Skin of body (tissue), 2 donors: ENCODE measurements around the gene MRPL28. TPM values are rescaled to one million over a fixed set of nuclear protein-coding genes. Genes with fewer than 3 reads are reported as not detected.
"Not testable (repeated sequence)": the region's sequence is repeated elsewhere in the genome, so short reads cannot be mapped to it uniquely, and the experiment has no call there.

Experiments used
- DNase-seq: peaks from one replicate; lab custom pipeline; 2025; lab: John Stamatoyannopoulos, UW
- total RNA-seq: library from RNA; depleted of rRNA; stranded (reverse); fragments of >200 nt; gene quantifications from one replicate; pipeline ENCODE4 v1.2.3, GENCODE V29; 2014

MRPL28 gene
- total RNA-seq, 1 donor from 2014 or later, result 20.9 TPM

DNA sequence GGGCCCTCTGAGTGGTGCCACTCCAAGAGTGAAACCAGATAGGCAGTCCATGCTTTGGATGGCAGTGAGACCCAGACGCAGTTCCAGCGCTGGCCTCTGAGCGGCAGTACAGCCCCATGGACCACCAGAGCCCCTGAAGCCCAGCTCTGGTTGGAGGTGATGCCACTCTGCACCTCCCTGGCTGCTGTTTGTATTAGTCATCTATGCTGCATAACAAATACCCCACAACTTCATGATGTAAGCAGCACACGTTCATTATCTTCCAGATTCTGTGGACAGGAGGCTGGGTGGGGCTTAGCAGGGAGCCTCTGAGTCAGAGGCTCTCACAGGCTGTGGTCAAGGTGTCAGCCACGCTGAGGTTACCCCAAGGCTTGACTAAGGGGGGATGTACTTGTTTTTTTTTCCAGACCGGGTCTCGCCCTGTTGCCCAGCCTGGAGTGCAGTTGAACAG lies 21.6 kb upstream of the MRPL28 start:
- no peak for DNase-seq

DNA sequence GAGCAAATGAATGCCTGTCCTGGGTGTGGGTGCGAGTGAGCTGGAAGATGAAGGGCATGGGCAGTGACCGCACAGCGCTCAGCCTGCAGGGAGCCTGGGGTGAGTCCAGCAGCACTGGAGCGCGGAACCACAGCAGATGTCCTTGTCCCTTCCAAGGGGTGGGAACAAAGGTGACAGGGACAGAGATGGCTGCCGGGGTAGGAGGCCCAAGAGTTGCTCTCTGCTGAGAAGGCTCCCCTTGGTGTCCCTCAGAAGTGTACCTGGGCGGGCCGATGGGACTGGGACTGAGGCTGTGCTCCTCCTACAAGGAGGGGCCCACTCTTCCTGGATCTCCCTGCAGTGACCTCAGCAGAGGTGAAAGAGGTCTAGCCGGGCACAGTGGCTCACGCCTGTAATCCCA lies 19.0 kb upstream of the MRPL28 start:
- DNase-seq, result no peak

DNA sequence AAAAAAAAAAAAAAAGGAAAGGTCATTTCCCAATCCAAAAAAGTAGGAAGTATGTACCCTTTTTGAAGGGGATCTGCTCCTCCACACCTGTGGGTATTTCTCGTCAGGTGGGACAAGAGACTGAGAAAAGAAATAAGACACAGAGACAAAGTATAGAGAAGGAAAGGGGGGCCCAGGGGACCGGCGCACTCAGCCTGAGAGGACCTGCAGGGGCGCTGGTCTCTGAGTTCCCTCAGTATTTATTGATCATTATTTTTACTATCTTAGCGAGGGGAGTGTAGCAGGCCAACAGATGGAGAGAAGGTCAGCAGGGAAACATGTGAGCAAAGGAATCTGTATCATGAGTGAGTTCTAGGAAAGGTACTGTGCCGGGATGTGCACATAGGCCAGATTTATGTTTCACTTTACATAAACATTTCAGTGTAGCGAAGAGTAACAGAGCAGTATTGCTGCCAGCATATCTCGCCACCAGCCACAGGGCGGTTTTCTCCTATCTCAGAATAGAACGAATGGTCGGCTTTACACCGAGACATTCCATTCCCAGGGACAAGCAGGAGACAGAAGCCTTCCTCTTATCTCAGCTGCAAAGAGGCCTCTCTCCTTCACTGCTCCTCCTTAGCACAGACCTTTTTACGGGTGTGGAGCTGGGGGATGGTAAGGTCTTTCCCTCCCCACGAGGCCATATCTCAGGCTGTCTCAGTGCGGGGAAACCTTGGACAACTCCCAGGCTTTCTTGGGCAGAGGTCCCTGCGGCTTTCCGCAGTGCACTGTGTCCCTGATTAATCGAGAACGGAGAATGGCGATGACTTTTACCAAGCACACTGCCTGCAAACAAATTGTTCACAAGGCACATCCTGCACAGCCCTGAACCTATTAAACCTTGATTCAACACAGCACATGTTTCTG lies 17.7 kb upstream of the MRPL28 start:
- not testable (repeated sequence) for DNase-seq

DNA sequence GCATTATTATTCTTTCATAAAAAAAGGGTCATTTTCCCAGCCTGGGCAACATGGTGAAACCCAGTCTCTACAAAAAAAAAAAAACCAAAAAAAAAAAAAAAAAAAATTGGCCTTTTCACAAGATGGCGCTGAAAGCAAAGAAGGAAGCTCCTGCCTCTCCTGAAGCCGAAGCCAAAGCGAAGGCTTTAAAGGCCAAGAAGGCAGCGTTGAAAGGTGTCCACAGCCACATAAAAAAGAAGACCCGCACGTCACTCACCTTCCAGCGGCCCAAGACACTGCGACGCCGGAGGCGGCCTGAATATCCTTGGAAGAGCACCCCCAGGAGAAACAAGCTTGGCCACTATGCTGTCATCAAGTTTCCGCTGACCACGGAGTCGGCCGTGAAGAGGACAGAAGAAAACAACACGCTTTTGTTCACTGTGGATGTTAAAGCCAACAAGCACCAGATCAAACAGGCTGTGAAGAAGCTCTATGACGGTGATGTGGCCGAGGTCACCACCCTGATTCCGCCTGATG lies 16.4 kb upstream of the MRPL28 start:
- DNase-seq, result no peak

DNA sequence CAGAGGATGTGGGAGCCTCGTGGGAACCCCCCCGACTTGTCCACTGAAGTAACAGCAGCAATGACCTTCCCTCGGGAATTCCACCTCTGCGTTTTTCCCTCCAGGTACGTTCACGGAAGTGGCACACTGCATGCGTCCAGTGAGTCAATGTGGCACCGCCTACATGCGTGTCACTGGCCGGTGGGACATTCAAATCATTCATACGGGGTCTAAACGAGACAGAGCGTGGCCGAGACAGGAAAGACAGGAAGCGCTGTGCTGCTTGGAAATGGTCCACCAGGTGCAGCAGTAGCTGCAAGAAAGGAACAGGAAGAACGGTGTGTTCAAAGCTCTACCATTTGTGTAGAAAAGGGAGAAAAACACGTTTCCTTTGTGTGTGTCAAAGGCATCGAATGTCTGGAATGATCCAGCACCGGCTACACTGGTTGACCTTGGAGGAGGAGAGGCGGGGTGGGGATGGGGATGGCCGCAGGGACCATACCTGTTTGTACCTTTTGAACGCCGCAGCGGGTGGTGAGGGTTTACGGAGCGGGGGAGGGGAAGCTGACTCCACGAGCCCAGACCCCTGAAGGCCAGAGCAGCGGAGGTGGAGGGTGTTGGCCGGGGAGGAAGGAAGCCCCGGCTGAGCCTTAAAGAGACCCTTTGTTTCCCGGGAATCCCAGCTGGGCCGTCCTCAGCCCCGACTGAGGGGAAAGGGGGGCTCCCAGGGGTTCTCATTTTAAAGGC lies 13.2 kb upstream of the MRPL28 start:
- no peak for DNase-seq

DNA sequence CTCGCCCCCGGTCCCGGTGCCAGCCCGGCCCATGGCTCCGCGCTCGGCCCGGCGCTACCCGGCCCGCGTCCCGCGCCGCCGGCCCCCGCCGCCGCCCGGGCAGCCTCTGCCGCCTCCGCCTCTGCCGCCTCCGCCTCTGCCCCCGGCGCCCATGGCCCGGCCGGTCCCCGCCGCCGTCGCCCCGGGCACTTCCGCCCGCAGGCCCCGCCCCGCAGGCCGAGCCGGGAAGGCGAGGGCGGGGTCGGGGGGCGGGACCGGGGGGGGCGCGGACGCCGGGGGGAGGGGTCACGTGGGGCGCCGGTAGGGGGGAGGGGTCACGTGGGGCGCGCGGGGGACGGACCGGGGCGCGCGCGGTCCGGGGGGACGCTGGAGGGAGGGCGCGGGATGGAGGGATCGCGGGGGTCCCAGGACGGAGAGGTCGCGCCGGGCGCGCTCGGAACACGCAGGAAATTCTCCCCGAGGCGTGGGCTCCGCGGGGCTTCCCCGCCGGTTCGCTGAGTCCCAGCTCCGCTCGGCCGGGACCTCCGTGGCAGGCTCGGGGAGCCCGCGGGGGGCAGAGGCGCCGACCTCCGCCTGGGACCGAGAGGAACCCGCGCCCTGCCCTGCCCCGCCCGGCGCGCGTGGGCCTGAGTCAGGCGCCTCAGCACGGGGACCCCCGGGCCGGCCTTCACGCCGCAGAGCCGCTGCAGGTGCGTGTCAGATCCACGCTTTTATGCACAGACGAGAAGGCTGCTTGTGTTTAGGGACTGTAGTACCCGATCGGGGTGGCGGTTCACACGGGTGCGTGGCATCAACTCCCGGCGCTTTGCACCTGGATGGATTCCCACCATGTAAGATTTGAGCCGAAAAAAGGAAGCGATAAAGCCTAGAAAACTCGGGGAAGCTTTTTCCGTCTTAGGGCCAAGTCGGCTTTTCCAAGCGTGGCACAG lies 11.7 kb upstream of the MRPL28 start, which contains the start of gene PGAP6:
TSS of gene PGAP6 (minus strand) at position 190 of the 929 bp plus-strand sequence. CDS start at position 33, 157 bp downstream.
- peak; percentile 37 for DNase-seq

GRCh38 chr16:381012-381788 lies 10.9 kb upstream of the MRPL28 start:
- DNase-seq, result no peak

GRCh38 chr16:380762-381011 lies 10.3 kb upstream of the MRPL28 start:
- DNase-seq, result no peak

DNA sequence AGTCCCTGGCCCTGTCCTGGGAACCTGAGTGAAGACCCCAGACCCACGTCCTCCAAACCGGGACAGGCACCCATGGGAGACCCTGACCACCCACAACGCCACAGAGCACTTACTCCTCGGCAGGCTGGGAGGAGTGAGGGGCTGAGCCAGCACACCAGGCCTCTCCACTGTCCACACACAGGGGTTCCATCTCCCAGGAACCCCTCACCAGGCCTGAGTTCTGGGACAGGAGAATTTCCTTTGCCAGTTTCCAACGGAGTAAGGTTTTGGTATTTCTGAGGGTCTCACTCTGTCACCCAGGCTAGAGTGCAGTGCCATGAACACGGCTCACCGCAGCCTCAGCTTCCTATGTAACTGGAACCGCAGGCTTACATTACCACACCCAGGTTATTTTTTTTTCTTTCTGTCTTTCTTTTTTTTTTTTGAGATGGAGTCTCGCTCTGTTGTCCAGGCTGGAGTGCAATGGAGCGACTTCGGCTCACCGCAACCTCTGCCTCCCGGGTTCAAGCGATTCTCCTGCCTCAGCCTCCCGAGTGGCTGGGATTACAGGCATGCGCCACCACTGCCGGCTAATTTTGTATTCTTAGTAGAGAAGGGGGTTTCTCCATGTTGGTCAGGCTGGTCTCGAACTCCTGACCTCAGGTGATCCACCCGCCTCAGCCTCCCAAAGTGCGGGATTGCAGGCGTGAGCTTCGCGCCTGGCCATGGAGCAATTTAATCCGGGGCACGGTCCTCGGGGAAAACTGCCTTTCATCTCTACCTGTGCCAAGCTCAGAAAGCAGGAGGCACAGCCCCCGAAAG lies 9.8 kb upstream of the MRPL28 start:
- DNase-seq, result no peak

- no peak for DNase-seq
Observed at GRCh38 chr16:379183-379960, 9.0 kb upstream of the MRPL28 start.

DNA sequence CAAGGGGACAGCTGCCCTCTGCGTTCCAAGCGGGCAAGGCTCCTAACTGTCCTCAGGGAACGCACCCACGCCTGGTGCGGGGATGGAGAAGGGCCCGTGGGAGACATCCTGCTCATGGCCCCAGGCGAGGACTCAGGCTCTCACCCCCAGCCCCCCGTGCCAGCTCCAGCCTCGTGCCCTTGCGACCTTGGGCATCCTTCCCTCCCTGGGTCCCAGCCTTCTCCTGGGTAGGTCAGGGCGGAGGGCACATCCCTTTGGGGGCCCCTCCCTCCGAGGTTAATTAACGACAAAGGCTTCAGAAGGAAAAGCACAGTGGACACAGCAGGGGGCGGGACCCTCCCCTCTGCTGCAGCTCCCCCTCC lies 8.5 kb upstream of the MRPL28 start:
- DNase-seq, result no peak

GRCh38 chr16:378113-378820 lies 7.9 kb upstream of the MRPL28 start:
- DNase-seq, result not testable (repeated sequence)

- no peak for DNase-seq
Observed at GRCh38 chr16:377419-377951, 7.1 kb upstream of the MRPL28 start.

DNA sequence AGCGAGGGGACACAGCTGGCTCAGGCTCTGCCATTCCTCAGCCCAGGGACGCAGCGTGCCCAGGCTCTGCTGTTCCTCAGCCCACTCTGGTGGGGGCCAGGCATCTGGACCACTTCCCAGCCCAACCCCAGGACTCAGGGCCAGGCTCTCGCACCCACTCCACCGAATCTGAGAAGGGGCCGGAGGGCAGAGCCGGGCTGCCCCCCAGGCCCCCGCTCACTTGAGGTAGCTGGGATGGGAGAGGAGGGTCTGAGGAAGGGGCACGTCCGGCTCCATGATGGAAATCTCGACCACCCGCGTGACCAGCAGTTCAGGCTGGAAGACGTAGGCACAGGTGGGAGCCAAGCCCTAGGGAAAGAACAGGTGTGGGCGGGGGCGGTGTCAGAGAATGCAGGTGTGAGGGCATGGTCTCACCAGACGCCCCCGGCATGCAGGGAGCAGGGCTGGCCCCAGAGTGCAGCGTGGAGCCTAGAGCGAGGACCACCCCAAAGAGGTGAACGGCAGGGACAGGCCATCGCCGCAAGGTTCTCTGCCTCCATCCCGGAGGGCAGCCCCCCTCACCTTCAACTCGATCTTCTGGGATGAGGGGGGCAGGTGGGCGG lies 6.6 kb upstream of the MRPL28 start:
- no peak for DNase-seq

DNA sequence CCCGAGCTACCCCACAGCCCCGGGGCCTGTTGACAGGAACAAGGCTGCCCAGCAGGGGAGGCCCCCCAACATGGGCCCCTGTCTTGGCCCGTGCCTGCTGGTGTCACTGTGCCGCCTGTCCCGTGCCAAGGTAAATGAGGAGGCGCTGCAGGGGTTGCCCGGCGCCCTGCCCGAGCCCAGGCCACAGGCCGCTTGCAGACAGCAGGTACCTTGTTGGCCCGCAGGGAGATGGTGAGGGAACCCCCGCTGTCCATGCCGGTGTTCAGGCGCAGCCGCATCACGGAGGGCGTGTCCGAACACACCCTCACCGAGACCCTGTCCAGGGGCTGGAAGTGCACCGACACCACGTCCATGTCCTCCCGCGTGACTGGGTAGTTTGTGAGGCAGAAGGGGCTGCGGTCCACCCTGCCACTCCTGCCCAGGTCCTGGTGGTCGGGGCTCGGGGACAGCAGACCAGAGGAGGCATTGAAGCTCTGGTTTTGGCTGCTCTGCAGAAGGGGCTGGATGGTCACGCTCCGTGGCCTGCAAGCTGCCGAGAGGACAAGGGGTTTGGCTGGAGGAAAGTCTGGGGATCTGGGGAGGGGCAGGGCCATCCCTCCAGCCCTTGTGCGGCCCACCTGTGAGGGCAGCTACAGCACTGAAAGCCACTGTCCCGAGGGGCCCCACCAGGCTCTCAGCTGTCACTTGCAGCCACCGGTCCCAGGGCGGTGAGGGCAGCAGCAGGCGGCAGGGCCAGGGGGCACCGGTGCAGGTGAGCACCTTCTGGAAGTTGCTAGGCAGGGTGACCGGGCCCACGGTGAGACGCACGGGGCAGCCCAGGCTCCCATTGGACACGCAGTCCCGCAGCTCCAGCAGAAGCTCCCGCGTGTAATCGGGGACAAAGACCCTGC lies 5.8 kb upstream of the MRPL28 start:
- DNase-seq, result no peak

DNA sequence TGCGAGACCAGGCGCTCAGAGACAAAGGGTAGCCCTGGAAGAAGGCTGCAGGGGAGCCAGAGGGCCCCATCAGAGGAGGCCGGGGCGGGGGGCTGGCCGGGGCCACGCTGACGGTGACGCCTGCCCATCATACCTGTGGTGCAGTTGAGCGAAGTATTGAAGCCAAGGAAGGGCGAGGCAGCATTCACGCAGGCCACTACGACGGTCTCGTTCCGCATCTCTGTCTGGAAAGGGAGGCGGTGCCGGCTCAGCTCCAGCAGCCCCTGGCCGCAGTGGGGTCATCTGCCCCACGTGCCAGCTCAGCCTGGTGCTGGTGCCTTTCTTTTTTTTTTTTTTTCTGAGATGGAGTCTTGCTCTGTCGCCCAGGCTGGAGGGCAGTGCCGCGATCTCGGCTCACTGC lies 4.9 kb upstream of the MRPL28 start:
- DNase-seq, result no peak

DNA sequence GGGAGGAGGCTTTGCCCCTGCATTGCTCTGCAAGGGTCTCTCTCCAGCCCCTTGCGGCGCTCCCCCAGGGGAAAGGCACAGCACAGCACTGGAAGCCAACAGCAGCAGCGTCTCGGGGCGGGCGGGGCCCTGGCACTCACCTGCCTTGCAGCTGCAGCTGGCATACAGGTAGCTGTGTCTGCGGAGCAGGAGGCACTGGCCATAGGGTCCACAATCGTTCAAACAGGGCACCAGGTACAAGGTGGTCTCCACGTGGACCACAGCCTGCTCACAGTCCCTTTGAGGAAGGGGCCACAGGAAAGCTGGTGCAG lies 4.2 kb upstream of the MRPL28 start:
- no peak for DNase-seq
